Measurements from ENCODE around the gene TUB. TPM values are rescaled to one million over a fixed set of nuclear protein-coding genes. Genes with fewer than 3 reads are reported as not detected.

The TUB gene
- total RNA-seq (1 to 10 TPM in 3 of 4 donors, under 1 TPM in 1; 0.91 to 4.6 (median 1.3) TPM), polyA plus RNA-seq (under 1 TPM; 0.25 to 0.51 (median 0.39) TPM)
- long read RNA-seq, donor 1: 0 reads
- long read RNA-seq, donor 2: 0 reads

DNA sequence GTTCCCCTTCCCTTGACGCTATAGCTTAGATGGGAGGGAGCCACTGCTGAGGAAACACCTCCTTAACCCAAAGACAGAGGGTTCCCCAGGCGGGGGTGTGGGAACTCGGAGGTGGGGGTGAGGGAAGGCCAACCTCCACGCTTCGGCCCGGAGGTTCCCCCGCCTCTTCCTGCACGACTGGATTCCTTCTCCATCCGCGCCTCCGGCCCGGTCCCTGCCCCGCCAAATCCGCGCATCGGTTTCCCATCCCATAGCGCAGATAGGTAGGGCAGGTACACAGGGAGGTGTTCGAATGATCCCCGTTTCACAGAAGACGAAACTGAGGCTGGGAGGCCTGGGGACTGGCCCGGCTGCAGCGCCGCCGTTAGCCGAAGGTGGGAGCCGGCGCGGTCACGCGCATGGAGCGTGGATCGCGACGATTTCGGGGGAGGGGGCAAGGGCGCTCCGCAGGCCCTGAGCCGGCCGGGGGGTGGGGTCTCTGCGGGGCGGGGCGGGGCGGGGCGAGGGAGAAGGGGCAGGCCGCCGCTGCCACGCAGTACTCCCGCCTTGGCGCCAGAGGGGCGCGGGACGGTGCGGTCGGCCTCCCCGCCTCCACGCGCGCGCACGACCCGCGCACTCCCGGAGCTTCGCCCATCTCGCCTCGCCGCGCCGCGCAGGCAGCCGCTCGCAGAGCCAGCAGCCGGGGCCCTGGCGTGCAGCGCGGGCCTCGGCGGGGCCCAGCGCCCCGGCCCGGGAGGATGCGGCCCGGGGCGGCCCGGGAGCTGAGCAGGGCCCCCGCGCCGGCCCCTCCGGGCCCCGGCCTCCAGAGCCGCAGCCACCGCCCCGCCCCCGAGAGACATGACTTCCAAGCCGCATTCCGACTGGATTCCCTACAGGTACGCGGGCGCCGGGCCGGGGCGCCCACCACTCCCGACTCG is at the start of gene TUB:
Gene TUB (plus strand): TSS at position 538 of the 917 bp plus-strand sequence. CDS start 300 bp downstream, at position 838.
- Histone ChIP-seq H3K27ac (no peak within 1 kb of the TSS), H3K9me3 (no peaks in the 10 kb centered on the region), H3K4me3 (peak within 1 kb of the TSS; percentile 67), H3K27me3 (ENCODE audit: insufficient read depth in 3 of 3, low read length in 2 of 3) (peaks cover 0 to 5% (median 0%) of the 10 kb centered on the region in 3 donors), H3K36me3 (ENCODE audit: insufficient read depth in 1 of 2, low read depth in 1 of 2) (no peaks in the 10 kb centered on the region), H3K4me1 (peaks cover 4% of the 10 kb centered on the region)
- WGBS, 3 donors: 2 to 3% (median 2%) methylated on average over 58 to 104 of the region's 104 CpGs
- intact Hi-C loops (cut with DNase I): no loop called here
- peak in 3 of 4 donors; percentile 33 to 65 (median 58) for ATAC-seq
- peak in 1 of 2 donors; percentile 32 for DNase-seq
- TF ChIP-seq CTCF (IDR thresholded peaks at IDR 0.05): no peak

DNA sequence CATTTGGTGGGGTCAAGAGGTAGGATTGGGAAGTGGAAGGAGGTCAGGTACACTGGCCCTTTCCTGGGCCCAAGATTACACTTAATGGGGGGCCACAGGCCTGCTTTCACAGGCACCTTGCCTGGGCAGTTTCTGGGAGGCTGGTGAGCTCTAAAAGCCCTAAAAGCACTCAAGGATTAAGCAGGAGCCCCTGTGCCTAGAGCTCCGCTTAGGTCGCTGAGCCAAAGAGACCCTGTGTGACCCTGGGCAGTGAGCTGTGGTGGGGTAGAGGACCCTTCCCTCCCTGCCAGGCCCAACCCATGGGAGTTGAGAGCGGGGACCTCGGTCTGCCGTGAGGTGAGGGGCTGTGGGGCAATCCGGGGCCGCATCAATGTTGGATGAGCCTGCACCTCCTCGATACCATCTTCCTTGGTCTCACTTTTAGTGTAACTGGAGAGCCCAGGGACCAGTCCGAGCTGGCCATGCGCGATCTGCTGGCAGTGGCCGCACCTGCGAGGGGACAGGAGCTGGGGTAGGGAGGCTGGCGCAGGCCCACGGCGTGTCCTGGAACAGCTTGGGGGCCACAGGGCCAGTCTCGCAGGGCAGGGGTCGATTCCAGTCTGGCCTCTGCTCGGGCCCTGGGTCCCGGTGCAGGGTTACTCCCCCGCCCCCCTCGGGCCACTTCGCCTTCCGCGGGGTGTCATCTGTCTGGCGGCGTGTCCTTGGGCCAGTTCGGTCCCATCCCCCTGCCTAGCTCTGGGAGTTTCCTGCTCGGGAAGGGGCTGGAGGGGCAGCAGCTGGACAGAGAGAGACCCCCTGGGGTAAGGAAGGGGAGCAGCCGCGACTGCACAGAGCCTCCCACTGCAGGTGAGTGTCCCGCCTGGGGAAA is 49.5 kb upstream of the TUB start:
- DNase-seq: no peak
- Histone ChIP-seq H3K27ac (no peak overlapping the region), H3K36me3 (ENCODE audit: insufficient read depth in 1 of 2, low read depth in 1 of 2) (no peaks in the 10 kb centered on the region), H3K27me3 (ENCODE audit: insufficient read depth in 3 of 3, low read length in 2 of 3) (peaks cover 0 to 2% (median 0%) of the 10 kb centered on the region in 3 donors), H3K9me3 (no peaks in the 10 kb centered on the region), H3K4me3 (no peak overlapping the region), H3K4me1 (no peaks in the 10 kb centered on the region)
- intact Hi-C loops (cut with DNase I): loop anchor here (2.0 to 5.0 kb wide), 5 partner anchors 25 to 69 kb away; no protein-coding TSS in a partner anchor
- WGBS, 3 donors: 73 to 74% (median 74%) methylated on average over 27 to 32 of the region's 32 CpGs
- ATAC-seq: no peak
- TF ChIP-seq CTCF (IDR thresholded peaks at IDR 0.05): no peak

DNA sequence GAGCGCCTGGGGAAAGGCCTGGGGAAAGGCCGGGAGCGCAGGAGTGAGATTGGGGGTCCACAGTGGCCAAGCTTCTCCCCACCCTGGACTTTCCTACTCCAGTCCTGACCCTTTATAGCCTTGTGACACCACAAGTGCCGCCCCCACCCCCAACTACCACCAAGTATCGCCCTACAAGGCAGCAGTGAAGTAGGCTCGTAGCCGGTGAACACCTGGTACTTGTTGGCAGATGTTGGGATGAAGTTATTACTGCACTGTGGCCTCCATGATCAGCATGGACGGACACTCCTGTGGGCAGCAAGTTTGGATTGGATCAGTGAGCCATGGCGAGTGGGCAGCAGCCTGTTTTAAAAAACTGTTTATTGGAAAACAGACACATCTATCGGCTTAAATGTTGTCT is 48.9 kb upstream of the TUB start:
- H3K36me3 ChIP-seq (ENCODE audit: insufficient read depth in 1 of 2, low read depth in 1 of 2): no peaks in the 10 kb centered on the region
- H3K9me3 ChIP-seq: no peaks in the 10 kb centered on the region
- no peak for TF ChIP-seq CTCF (IDR thresholded peaks at IDR 0.05)
- H3K27ac ChIP-seq: no peak overlapping the region
- 79 to 86% (median 84%) methylated on average over 10 of the region's 10 CpGs for whole genome bisulfite sequencing, 3 donors
- H3K27me3 ChIP-seq (ENCODE audit: insufficient read depth in 3 of 3, low read length in 2 of 3): peaks cover 0 to 2% (median 0%) of the 10 kb centered on the region in 3 donors
- no peaks in the 10 kb centered on the region for H3K4me1 ChIP-seq
- intact Hi-C loops (cut with DNase I): loop anchor here (2.0 to 5.0 kb wide), 5 partner anchors 25 to 69 kb away; no protein-coding TSS in a partner anchor
- ATAC-seq (no peak), DNase-seq (no peak)
- H3K4me3 ChIP-seq: no peak overlapping the region

DNA sequence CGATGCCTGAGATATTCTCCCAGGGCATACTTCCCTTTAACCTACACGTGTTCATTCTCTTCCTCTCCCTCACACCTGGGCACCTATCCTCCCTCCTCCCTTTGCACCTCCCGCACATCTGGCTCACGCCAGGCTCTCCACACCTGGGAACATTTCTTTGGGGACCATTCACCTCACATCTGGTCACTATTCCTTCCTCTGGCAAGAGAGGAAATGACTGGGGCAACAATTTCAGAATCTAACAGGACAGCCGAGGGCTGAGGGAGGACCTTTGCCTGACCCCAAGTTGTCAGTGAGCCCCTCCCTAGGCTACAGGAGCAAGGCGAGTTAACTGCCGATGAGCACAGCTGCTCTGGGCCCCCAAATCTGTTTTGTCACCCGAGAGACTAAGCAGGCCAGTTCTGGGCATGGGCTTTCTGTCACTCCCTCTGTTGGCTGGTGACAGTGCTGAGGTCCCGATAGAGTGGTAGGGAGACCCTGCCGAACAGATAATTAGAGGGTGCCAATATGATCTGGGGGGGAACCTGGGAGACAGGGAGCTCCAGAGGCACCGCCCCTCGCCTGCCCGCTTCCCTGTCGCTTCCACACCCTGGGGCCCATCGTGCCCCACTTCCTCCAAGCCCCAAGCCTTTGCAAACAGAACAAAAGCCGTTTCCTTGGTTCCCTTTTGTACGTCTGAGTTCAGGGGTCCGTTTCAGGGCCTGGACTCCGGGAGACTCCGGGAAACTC is 48.3 kb upstream of the TUB start:
- DNase-seq (no peak), ATAC-seq (peak in 1 of 4 donors; percentile 27)
- Histone ChIP-seq H3K4me1 (no peaks in the 10 kb centered on the region), H3K27me3 (ENCODE audit: insufficient read depth in 3 of 3, low read length in 2 of 3) (peaks cover 0 to 2% (median 0%) of the 10 kb centered on the region in 3 donors), H3K9me3 (no peaks in the 10 kb centered on the region), H3K4me3 (no peak overlapping the region), H3K27ac (no peak overlapping the region), H3K36me3 (ENCODE audit: insufficient read depth in 1 of 2, low read depth in 1 of 2) (no peaks in the 10 kb centered on the region)
- 31 to 34% (median 32%) methylated on average over 16 to 20 of the region's 20 CpGs for WGBS, 3 donors
- intact Hi-C loops (cut with DNase I): loop anchor here (1.0 to 5.0 kb wide), 6 partner anchors 26 to 68 kb away; no protein-coding TSS in a partner anchor
- no peak for TF ChIP-seq CTCF (IDR thresholded peaks at IDR 0.05)

Measured in psoas muscle (tissue), 8 donors.